ENCODE results near the gene COL21A1.

Gene COL21A1

GRCh38 chr6:56109149-56109548 lies 138.2 kb downstream of the COL21A1 start:
- no peak for DNase-seq (ENCODE audit: low read depth in 2 of 2)

DNA sequence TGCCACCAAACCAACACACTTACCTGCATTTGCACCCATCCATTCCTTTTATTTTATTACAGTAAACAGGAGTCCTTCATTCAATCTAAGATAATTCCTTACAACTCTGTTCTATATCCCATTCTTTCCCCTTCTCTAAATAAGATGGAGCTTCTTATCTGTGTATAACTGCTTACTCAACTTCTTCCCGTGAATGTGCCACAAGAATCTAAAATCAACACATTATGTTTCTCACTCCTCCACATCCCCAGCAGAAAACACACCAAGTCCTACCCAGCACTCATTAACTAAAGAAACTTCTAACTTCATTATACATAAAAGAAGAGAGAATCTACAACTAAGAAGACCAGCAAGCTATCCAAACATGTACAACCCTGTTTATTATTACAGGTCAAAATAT lies 141.1 kb downstream of the COL21A1 start:
- DNase-seq (ENCODE audit: low read depth in 2 of 2) = no peak

GRCh38 chr6:56104591-56104990 lies 142.8 kb downstream of the COL21A1 start:
- DNase-seq (ENCODE audit: low read depth in 2 of 2) = peak in 1 of 2 experiments; percentile 5

DNA sequence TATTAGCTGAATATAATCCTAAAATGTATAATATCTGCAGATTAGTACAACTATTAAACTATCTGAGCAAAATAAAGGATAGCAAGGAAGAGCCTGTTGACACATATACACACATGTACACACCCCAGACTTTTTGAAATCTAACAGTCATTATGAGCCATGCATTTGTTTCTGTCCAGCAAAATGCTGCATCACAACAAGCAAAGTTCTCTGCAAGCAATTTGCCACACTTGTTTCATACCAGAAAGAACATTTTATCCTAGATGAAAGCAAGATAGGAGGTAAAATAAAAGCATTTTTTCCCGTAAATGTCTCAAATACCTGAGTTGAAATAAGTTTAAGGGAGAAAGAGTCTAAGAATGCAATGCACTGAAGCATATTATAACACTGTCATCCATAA lies 145.2 kb downstream of the COL21A1 start:
- no peak for DNase-seq (ENCODE audit: low read depth in 2 of 2)

DNA sequence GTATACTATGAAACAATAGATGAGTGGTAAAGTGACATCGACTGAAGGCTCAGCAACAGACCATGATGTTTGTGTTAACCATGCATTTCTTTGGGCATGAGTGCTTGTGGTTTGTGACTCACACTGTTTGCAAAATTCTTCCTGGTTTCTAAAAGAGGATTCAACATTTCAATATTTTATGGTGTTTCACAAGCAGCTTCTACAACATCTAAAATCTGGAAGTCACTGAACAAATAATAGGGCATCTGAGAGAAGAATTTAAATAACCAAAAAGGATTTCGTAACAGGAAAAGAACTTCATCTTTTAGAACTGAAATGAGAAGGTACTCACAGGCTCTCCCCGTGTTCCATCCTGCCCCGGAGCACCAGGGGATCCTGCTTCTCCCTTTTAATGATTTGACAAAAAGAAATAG lies 146.2 kb downstream of the COL21A1 start:
- DNase-seq (ENCODE audit: low read depth in 2 of 2) = peak; percentile 96

DNA sequence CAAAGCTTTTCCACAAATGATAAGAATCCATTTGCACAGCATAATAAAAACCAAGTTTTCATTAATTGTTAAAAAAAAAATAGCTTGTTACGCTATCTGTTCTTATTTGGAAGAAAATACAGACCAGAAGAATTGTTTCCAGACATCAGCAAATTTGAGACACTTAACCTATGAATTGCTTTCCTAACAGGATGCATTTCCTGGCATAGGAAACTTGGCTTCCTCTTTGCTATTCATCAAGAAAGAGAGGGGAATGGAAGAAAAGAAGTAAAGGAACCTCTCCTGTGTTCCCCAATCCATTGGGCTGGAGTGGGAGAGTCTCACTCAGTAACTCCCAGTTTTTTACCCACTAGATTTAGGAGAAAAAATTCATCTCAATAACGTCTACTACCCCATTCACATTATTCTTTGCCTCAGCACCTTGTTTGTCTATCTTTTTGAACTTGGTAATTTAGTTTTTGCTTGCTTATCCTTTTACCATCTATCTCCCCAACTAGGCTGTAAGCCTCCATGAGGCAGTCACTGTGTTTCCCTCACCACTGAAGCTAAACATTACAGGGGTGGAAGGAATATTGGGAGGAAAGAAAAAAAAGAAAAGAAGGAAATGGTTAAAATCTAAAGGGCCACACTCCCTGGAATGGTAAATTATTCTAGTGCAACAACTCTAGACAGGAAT lies 150.3 kb downstream of the COL21A1 start:
- DNase-seq (ENCODE audit: low read depth in 2 of 2) = no peak

DNA sequence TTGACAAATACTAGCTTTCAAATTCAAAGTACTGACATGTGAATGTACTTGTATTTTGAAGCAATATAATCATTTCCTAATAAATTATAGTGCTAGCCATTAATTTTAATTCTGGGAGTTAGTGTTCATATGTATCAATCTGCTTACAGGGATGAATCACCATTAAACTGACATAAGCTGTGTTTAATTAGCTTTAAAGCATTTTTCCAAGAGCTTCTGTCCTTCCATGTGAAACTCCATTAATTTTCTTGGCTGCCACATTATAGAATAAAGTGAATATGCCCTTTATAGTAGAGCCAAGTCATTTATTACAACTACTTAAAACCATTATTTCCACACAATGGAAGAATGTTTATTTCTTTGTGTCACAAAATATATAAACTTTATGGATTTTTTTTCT lies 150.8 kb downstream of the COL21A1 start:
- no peak for DNase-seq (ENCODE audit: low read depth in 2 of 2)

- DNase-seq (ENCODE audit: low read depth in 2 of 2) = no peak
These were observed 153.6 kb downstream of the COL21A1 start for GRCh38 chr6:56093776-56094175.

DNA sequence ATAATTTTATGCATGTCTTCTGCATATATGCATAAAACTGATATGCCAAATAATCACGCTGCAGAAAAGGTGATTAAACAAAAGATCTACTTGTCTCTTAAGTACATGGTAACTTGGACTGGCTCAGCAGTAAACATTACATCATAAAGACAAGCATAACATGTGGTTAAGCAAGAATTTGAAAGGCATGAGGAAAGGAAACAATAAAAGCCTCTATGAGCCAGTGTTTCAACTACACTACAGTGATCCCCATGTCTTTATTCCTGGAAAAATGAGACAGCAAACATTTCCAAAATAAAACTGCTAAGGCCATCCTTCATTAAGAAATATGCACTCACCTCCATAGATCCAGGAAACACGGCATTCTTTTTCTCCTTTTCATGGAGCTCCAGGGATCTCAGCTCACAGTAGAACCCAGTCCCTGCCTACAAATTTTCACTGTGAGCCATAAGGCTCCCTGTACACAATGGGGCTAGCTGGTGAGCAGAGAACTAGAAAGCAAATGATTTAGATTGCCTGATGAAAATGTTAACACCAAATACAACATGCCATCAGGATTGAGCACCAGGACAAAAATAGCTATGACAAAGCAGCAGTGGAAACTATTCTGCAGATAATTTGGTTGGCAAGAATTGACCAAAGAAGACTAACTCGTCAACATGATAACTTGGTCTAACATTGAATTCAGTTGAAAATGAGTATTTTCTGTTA lies 156.1 kb downstream of the COL21A1 start:
- DNase-seq (ENCODE audit: low read depth in 2 of 2) = peak; percentile 62

DNA sequence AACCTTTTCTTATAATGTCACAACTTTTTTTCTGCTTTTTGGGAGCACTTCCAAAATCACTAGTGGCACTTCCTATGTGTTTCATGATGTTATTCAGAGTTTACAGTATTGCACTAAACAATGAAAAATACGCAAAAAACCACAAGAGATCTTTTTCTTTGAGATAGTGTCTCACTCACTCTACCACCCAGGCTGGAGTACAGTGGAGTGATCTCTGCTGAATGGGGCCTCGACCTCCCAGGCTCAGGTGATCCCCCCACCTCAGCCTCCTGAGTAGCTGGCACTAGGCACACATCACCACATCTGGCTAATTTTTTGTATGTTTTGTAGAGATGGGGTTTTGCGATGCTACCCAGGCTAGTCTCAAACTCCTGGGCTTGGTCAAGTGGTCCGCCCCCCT lies 158.7 kb downstream of the COL21A1 start:
- DNase-seq (ENCODE audit: low read depth in 2 of 2) = no peak

DNA sequence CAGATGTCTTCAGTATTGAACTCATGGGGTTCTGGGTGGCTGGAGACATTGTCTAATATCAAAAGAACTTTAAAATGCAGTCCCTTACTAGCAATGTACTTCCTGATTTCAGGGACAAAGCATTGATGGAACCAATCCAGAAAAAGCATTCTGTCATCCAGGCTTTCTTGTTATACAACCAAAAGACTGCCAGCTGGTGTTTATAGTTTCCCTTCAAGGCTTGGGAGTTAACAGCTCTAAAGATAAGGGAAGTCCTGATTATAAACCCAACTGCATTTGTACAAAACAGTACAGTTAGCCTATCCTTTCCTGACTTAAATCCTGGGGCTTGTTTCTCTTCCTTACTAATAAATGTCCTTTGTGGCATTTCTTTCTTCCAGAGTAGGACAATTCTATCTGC lies 160.0 kb downstream of the COL21A1 start:
- no peak for DNase-seq (ENCODE audit: low read depth in 2 of 2)

DNA sequence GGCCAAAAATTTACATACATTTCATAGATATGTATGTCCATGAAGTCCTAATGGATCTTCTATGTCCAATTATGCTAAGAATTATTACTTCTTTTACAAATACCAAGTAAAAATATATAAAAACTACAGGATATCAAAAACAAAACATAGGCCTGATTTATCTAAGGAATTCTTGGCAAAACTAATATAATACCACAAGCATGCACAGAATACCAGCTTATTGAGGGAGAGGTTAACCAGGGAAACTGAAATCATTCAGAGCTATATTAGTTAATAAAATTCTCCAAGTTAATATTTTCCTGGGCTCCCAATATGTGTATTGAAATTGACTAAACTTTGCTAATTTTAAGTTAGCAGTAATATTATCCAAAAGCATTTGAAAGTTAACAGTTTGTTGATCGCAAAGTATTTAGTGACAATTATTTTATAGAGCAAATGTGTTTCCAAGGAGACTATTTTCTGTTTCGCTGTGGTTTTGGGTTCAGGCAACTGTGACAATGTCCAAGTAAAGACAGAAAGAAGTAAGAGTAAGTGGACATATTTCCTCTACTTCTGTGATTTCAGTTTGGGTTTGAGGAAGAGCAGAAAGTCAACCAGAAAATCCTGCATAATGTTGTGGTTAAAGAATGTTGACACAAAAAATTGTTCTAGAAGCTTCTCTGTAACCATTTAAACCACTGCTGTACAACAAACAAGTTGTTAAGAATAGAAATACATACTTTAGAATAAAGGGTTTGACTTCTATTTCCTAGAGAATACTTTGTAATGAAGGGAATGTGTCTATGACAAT lies 167.4 kb downstream of the COL21A1 start:
- DNase-seq (ENCODE audit: low read depth in 2 of 2) = no peak

- no peak for DNase-seq (ENCODE audit: low read depth in 2 of 2)
These were observed 171.3 kb downstream of the COL21A1 start for GRCh38 chr6:56076033-56076432.

- no peak for DNase-seq (ENCODE audit: low read depth in 2 of 2)
These were observed 173.6 kb downstream of the COL21A1 start for GRCh38 chr6:56073761-56074160.

DNA sequence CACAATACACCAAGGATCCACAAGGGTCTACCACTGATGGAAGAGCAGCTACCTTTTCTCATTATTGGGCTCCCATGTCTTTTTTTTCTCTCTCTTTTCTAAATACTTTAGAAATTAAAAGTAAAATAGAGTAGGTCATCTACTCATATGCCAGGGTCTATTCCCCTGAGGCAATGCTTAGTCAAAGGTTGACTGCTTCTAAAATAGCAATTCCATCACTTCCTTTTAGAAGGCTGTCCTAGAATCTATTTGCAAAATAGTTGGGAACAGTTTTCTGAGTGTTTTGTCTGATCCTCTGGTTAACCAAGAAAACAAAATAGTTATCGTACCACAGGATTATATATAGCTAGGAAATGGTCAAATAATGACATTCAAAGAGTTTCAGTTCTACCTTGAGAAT lies 174.1 kb downstream of the COL21A1 start:
- DNase-seq (ENCODE audit: low read depth in 2 of 2) = no peak

DNA sequence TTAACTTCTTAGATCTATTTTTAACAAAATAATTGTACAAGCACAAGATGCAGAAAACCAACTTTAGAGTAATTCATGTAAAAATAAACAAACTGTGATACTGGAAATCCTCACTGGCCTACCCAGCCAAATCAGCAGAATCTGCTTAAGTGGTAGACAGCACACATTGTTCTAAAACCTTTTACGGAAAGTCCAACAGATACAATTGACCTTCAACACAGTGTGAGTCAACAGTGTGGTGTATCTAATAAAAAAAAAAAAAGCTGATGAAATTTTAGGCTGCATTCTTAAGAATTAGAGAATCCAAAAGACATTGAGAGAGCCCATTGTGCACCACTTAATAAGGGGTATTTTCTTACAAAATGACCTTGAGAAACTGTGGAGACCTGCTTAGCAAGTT lies 174.5 kb downstream of the COL21A1 start:
- DNase-seq (ENCODE audit: low read depth in 2 of 2) = no peak

DNA sequence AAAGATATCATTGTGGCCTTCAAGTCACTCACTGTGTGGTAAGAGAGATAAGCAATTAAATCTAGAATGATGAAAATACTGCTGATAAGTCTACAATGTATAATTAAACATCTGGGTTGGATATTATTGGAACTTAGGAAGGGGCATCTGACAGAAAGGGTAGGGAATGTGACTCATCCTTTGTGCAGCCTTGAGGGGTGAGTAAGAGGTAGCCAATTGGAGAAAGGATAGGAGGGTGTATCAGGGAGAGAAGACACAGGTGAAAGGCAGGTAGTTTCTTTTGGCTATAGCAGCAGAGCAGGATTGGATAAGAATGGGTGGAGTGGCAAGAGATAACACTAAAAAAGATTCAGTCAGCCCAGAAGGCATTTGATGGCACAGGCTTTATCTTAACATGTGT lies 182.0 kb downstream of the COL21A1 start:
- DNase-seq (ENCODE audit: low read depth in 2 of 2) = no peak

DNA sequence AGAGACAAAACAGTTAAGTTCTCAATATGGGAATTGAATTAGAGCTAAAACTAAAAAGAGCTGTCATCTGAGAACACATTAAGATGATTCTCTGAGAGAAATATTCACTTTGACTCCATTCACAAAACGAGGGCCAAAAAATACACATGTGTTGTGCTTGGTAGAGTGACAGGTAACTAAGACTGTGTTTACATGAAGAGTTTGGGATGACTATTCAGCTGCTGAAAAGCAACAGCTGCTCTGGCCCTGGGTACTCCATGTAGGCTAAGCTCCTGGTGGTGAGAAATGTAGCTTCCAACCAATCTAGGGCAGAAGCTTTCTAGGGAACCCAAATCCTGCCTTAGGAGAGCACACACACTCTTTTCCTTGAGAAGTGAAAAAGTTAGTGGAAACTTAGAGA lies 184.5 kb downstream of the COL21A1 start:
- no peak for DNase-seq (ENCODE audit: low read depth in 2 of 2)

DNA sequence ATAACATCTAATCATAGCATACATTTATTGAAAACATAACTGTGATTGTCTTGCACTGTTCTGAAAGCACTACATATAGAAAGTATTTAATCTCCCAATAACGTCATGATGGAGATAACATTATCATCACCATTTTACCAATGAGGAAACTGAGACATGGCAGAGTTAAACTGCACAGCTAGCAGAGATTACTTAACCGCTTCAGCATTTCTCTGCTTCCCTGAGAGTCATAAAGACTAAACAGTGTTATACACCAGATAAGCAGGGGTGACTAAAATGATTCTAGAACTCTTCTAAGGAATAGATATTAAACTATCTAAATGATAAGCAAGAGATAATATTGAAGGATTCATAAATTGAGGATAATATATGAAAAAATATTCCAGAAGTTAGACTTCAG lies 188.7 kb downstream of the COL21A1 start:
- DNase-seq (ENCODE audit: low read depth in 2 of 2) = no peak

DNA sequence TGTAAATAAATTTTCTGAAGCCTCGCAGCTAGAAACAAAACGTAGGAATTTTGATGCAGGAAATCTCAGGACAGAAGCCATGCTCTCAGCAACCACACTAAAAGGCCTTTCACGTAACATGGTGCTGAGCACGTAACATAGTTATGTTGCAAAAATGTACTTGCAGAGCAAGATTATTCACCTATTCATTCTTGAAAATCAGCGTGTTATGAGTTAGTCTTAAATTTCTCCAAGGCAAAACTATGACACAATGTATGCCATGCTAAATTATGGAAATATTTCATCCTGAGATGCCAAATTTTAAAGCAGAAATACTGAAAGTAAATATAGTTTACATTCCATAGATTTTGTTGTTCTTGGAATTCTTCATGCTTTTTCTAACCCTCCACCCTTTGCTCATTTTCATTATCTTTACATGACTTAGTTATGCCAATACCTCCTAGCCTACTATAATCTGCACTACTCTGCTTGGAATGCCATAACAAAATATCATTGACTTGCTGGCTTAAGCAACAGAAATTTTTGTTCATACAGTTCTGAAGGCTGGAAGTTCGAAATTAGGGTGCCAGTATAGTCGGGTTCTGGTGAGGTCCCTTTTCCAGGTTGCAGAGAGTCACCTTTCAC lies 192.2 kb downstream of the COL21A1 start:
- no peak for DNase-seq (ENCODE audit: low read depth in 2 of 2)

- DNase-seq (ENCODE audit: low read depth in 2 of 2) = no peak
These were observed 196.2 kb downstream of the COL21A1 start for GRCh38 chr6:56051202-56051598.

DNA sequence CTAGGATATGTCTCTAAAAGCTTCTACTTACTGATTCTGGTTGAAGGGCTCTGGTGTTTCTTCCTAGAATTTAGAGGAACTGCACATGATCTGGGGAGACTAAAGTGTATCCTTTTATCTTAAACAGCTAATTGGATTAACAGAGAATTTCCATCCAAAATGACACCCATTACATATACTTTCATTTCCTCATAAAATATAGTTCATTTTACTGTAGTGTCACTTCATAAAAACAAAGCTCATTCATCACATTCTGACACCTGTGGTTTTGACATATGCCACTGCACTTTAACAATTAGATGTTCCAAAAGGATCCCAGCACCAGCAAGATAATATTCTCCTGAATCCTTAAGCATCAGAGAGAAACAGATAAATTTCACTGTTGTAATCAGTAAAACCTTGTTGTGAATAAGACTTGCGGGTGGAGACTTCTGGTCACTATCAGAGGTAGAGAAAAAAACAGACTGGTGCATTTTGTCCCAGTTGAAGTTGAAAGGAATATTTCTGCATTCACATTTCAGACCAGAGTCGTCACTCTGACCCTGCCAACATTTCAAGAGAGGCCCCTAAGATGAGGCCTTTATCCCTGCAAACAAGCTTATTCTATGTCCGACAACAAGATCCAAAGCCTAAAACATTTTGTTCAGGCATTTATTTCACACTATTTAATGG lies 196.7 kb downstream of the COL21A1 start:
- DNase-seq (ENCODE audit: low read depth in 2 of 2) = no peak

Data from fibroblast of skin of left quadriceps (primary cell).